GM12878 (cell line): Measurements from ENCODE around the gene GPR152. TPM values are rescaled to one million over a fixed set of nuclear protein-coding genes. Genes with fewer than 3 reads are reported as not detected.

ENCODE experiments used
- ATAC-seq: fragments of 200-7000 bp; cut with Tn5 transposase; 3 replicates; pipeline ENCODE4 v1.9.1; 2020; ENCODE audit warnings: mild to moderate bottlenecking, moderate library complexity
- BruUV-seq: library from RNA; stranded (reverse); fragments of 400-500 nt; replicated peaks from 2 replicates; lab custom pipeline; 2021; lab: Mats Ljungman, UMichigan
- CTCF ChIA-PET: fragments of 300-600 bp; sonication (Branson Sonifier 250); formaldehyde crosslinking; extraction: SDS; loops from one replicate; lab custom pipeline; 2021; ENCODE audit warnings: inconsistent platforms; lab: Yijun Ruan, JAX
- POLR2A ChIA-PET: fragments of 350-600 bp; formaldehyde crosslinking; extraction: SDS; loops from one replicate; lab custom pipeline; 2021; ENCODE audit warnings: inconsistent platforms; lab: Charles Lee
- RAD21 ChIA-PET: fragments of 300-600 bp; sonication (Branson Sonifier 250); formaldehyde crosslinking; loops from one replicate; lab custom pipeline; 2023; ENCODE audit warnings: antibody characterized with exemption; ENCODE audit not compliant: unreplicated experiment; lab: Charles Lee
- SMC1A ChIA-PET: fragments of 300-600 bp; sonication (Branson Sonifier 250); formaldehyde crosslinking; loops from one replicate; lab custom pipeline; 2023; ENCODE audit not compliant: unreplicated experiment, uncharacterized antibody; lab: Charles Lee
- DNase-seq: peaks from one replicate; pipeline ENCODE4 v3.0.0-alpha.2; 2011; ENCODE audit warnings: low read depth, low spot score
- FAIRE-seq: peaks from 3 replicates; lab custom pipeline; 2011; peaks lifted over from hg19 to GRCh38; lab: Jason Lieb, UNC
- H2AFZ ChIP-seq: 2 replicates; pipeline ENCODE4 v1.6.0; 2011; ENCODE audit warnings: low read depth, low read length, control low read depth; ENCODE audit not compliant: control insufficient read depth
- H3K27ac ChIP-seq: 2 replicates; pipeline ENCODE4 v1.5.1; 2011; ENCODE audit warnings: control low read depth; ENCODE audit not compliant: control insufficient read depth, insufficient read depth
- H3K27me3 ChIP-seq, 2 experiments: replicated peaks in 1 of 2; 2 replicates each; pipeline versions ENCODE4 v1.6.0 to v1.6.1; 2011; ENCODE audit warnings: low read length in 1 of 2; ENCODE audit not compliant: control insufficient read depth in 2 of 2, insufficient read depth in 2 of 2
- H3K36me3 ChIP-seq, 2 experiments: 2 replicates each; pipeline ENCODE4 v1.5.1; 2011; ENCODE audit warnings: low read length in 1 of 2; ENCODE audit not compliant: control insufficient read depth in 2 of 2, insufficient read depth in 2 of 2
- H3K4me1 ChIP-seq: 2 replicates; pipeline ENCODE4 v1.6.1; 2011; ENCODE audit warnings: mild to moderate bottlenecking, low read length, moderate library complexity, mixed read lengths; ENCODE audit not compliant: control insufficient read depth, insufficient read depth
- H3K4me2 ChIP-seq: 2 replicates; pipeline ENCODE4 v1.6.0; 2011; ENCODE audit warnings: control low read depth; ENCODE audit not compliant: control insufficient read depth, insufficient read depth
- H3K4me3 ChIP-seq: fragments of 200-600 bp; sonication (generic); 2 replicates; pipeline ENCODE4 v1.5.1; 2016
- H3K79me2 ChIP-seq: 2 replicates; pipeline ENCODE4 v1.6.0; 2011; ENCODE audit warnings: low read length; ENCODE audit not compliant: control insufficient read depth, insufficient read depth
- H3K9ac ChIP-seq: 2 replicates; pipeline ENCODE4 v1.8.0; 2011; ENCODE audit warnings: low read length, control low read depth, mixed read lengths; ENCODE audit not compliant: control insufficient read depth, insufficient read depth
- H3K9me3 ChIP-seq: replicated peaks from 3 replicates; pipeline ENCODE4 v1.5.1; 2011; ENCODE audit warnings: mild to moderate bottlenecking, low read length; ENCODE audit not compliant: control insufficient read depth, insufficient read depth
- H4K20me1 ChIP-seq: 2 replicates; pipeline ENCODE4 v1.6.0; 2011; ENCODE audit not compliant: control insufficient read depth, insufficient read depth
- BACH1 ChIP-seq: fragments of 450-650 bp; IDR thresholded peaks from 2 replicates; pipeline ENCODE4 v1.6.1; 2017; ENCODE audit warnings: mild to moderate bottlenecking, borderline replicate concordance
- CTCF ChIP-seq, 3 experiments: IDR thresholded peaks in 2 of 3; conservative IDR thresholded peaks in 1 of 3; 2 replicates each; pipeline ENCODE4 v1.5.1; 2011; ENCODE audit warnings: low read depth in 3 of 3, low read length in 3 of 3, mild to moderate bottlenecking in 3 of 3, control low read depth in 2 of 3, moderate library complexity in 2 of 3, inconsistent platforms in 1 of 3, mixed read lengths in 1 of 3; ENCODE audit not compliant: control insufficient read depth in 2 of 3, insufficient read depth in 1 of 3; ENCODE audit errors: extremely low read depth in 1 of 3
- EED ChIP-seq: sonication (generic); IDR thresholded peaks from 2 replicates; pipeline ENCODE4 v1.6.1; 2016; ENCODE audit warnings: antibody characterized with exemption, low read depth
- GABPA ChIP-seq: IDR thresholded peaks from 2 replicates; pipeline ENCODE4 v1.6.1; 2014; ENCODE audit warnings: antibody characterized with exemption, low read depth, mild to moderate bottlenecking, inconsistent platforms
- HDGF ChIP-seq: fragments of 450-650 bp; IDR thresholded peaks from 2 replicates; pipeline ENCODE4 v1.6.1; 2016; ENCODE audit warnings: antibody characterized with exemption
- IKZF2 ChIP-seq, 2 experiments: fragments of 450-650 bp; IDR thresholded peaks; 2 replicates each; pipeline ENCODE4 v1.6.1; 2017; ENCODE audit warnings: mild to moderate bottlenecking in 2 of 2, moderate library complexity in 2 of 2
- LARP7 ChIP-seq: fragments of 450-650 bp; IDR thresholded peaks from 2 replicates; pipeline ENCODE4 v1.6.1; 2017; ENCODE audit warnings: mild to moderate bottlenecking
- MXI1 ChIP-seq: fragments of 150-350 bp; IDR thresholded peaks from 2 replicates; pipeline ENCODE4 v1.6.1; 2011; ENCODE audit warnings: low read depth, mild to moderate bottlenecking, inconsistent platforms, low read length, improper control_type of control experiment
- NR2F1 ChIP-seq: fragments of 450-650 bp; conservative IDR thresholded peaks from 2 replicates; pipeline ENCODE4 v1.6.1; 2017; ENCODE audit warnings: mild to moderate bottlenecking
- PAX8 ChIP-seq: fragments of 450-650 bp; IDR thresholded peaks from 2 replicates; pipeline ENCODE4 v1.6.1; 2017; ENCODE audit warnings: mild to moderate bottlenecking, moderate library complexity
- PBX3 ChIP-seq: IDR thresholded peaks from 2 replicates; pipeline ENCODE4 v1.6.1; 2011; ENCODE audit warnings: mild to moderate bottlenecking, low read depth, low read length, moderate library complexity; ENCODE audit not compliant: insufficient replicate concordance
- SMC3 ChIP-seq: IDR thresholded peaks from 2 replicates; pipeline ENCODE4 v1.6.1; 2011; ENCODE audit warnings: low read length, improper control_type of control experiment, borderline replicate concordance
- SP1 ChIP-seq: IDR thresholded peaks from one replicate; pipeline ENCODE4 v1.6.1; 2011; ENCODE audit warnings: low read depth, low read length
- SREBF1 ChIP-seq: IDR thresholded peaks from 2 replicates; pipeline ENCODE4 v1.6.1; 2012; ENCODE audit warnings: mild to moderate bottlenecking, low read length
- STAT3 ChIP-seq: IDR thresholded peaks from 2 replicates; pipeline ENCODE4 v1.6.1; 2011; ENCODE audit warnings: low read depth, low read length, improper control_type of control experiment
- SUPT20H ChIP-seq: IDR thresholded peaks from 2 replicates; pipeline ENCODE4 v1.6.1; 2011; ENCODE audit warnings: low read depth, mild to moderate bottlenecking, low read length, moderate library complexity, borderline replicate concordance; ENCODE audit not compliant: control insufficient read depth
- TARDBP ChIP-seq: IDR thresholded peaks from 2 replicates; pipeline ENCODE4 v1.6.1; 2016; ENCODE audit warnings: borderline replicate concordance
- TCF7 ChIP-seq: IDR thresholded peaks from 2 replicates; pipeline ENCODE4 v1.6.1; 2014; ENCODE audit warnings: antibody characterized with exemption, borderline replicate concordance
- USF2 ChIP-seq: IDR thresholded peaks from 2 replicates; pipeline ENCODE4 v1.6.1; 2011; ENCODE audit warnings: low read depth, low read length, improper control_type of control experiment, borderline replicate concordance
- ZSCAN29 ChIP-seq: fragments of 450-650 bp; IDR thresholded peaks from 2 replicates; pipeline ENCODE4 v1.6.1; 2017; ENCODE audit warnings: mild to moderate bottlenecking, moderate library complexity
- WGBS: methylation state at CpG from one replicate; pipeline ENCODE4 v1.1.6; 2016; ENCODE audit warnings: low lambda C conversion rate; ENCODE audit not compliant: insufficient replicate concordance, insufficient coverage; ENCODE audit errors: missing lambda C conversion rate; 5-methylcytosine and 5-hydroxymethylcytosine counted together
- in situ Hi-C: fragments of 300-500 bp; cut with MboI; formaldehyde crosslinking; loops from 9 replicates; pipeline ENCODE4 v1.14.3; 2018; ENCODE audit warnings: mixed read lengths
- intact Hi-C: fragments of 100-400 bp; cut with micrococcal nuclease; formaldehyde crosslinking; loops from one replicate; pipeline ENCODE4 v1.14.2; 2022; ENCODE audit not compliant: unreplicated experiment
- polyA plus RNA-seq, 11 experiments: library from polyadenylated mRNA; depleted of rRNA in 4 of 11; unstranded in 6 of 11; stranded (reverse) in 5 of 11; fragments of >200 nt; fragmentation: Nextera tagmentation in 4 of 11; fragmentation: Illumina TruSeq in 1 of 11; extraction: Ambion mirVana in 4 of 11; extraction: Trizol in 1 of 11; gene quantifications; 1 replicate in 1 of 11; 2 replicates in 10 of 11; pipeline versions ENCODE4 v1.2.1 to v1.2.3, GENCODE V29; 2011 to 2016; ENCODE audit warnings: inconsistent platforms in 2 of 11, missing spikeins in 2 of 11, low read depth in 1 of 11
- total RNA-seq, 4 experiments: library from RNA; depleted of rRNA in 3 of 4; stranded (reverse); fragments of >200 nt in 3 of 4; fragmentation: Illumina TruSeq in 1 of 4; extraction: Trizol in 1 of 4; gene quantifications; 2 replicates each; pipeline versions ENCODE4 v1.2.1 to v1.2.3, GENCODE V29; 2013 to 2021

The GPR152 gene
- total and polyA plus RNA-seq, 10 of the 15 experiments (the other 5 are each of a cell fraction or from before 2014, with no cell fraction given): not detected

- no peak for ATAC-seq
- DNase-seq: no peak
- FAIRE-seq: peak; percentile 71
- TF ChIP-seq TARDBP (no peak), SMC3 (0 out of 2 replicates have a peak, but pooled peaks have one; percentile 3), PAX8 (no peak), PBX3 (no peak), NR2F1 (0 out of 2 replicates have a peak, but pooled peaks have one; percentile 24), EED (peak; percentile 42), MXI1 (no peak), SREBF1 (no peak), BACH1 (no peak), CTCF (IDR thresholded peaks at IDR 0.05 in 2 of 3, conservative IDR thresholded peaks at IDR 0.05 in 1 of 3; ENCODE audit: control insufficient read depth in 2 of 3, extremely low read depth in 1 of 3, insufficient read depth in 1 of 3, low read depth in 3 of 3, low read length in 3 of 3) (peak; percentile 23 to 49 (median 24); a peak in 4 of 6 replicates), IKZF2 (IDR thresholded peaks at IDR 0.05) (peak in 1 of 2 experiments; percentile 45; a peak in 3 of 4 replicates), SUPT20H (no peak), GABPA (no peak), LARP7 (no peak), ZSCAN29 (no peak), SP1 (no peak), HDGF (0 out of 2 replicates have a peak, but pooled peaks have one; percentile 65), USF2 (no peak), TCF7 (no peak), STAT3 (no peak)
Measured at GRCh38 chr11:67439321-67440228, 13.0 kb downstream of the GPR152 start.

More at GRCh38 chr11:67439321-67440228, 13.0 kb downstream of the GPR152 start:
- in situ Hi-C loops (no loop called here), intact Hi-C loops (loop anchor here (5.0 kb wide), 1 partner anchor 37 kb away; the partner anchor contains the start of genes PPP1CA and TBC1D10C)
- H3K79me2 ChIP-seq: peaks cover 47% of the 10 kb centered on the region
- peak overlapping the region; percentile 99 for H3K9ac ChIP-seq
- ChIA-PET POLR2A (interaction anchor here (0.7 to 4.7 kb wide), 10 partner anchors 11 to 59 kb away, joined by 3 to 95 read pairs (median 15); partner anchors contain the start of genes PPP1CA, RPS6KB2, TBC1D10C and TMEM134), CTCF (interaction anchor here (0.7 to 4.3 kb wide), 9 partner anchors 12 to 135 kb away, joined by 3 to 53 read pairs (median 3); partner anchors contain the start of genes PPP1CA, TBC1D10C and TMEM134), RAD21 (interaction anchor here (0.9 to 7.2 kb wide), 7 partner anchors 20 to 86 kb away, joined by 3 to 112 read pairs (median 6); partner anchors contain the start of genes AIP, CLCF1, POLD4 and PPP1CA), SMC1A (interaction anchor here (1.8 to 4.2 kb wide), 6 partner anchors 12 to 46 kb away, joined by 10 to 46 read pairs (median 26); partner anchors contain the start of genes AIP, PPP1CA, RPS6KB2 and TBC1D10C)
- H3K9me3 ChIP-seq: no peaks in the 10 kb centered on the region
- 61% methylated on average over 31 of the region's 31 CpGs for WGBS
- H3K27ac ChIP-seq: peak overlapping the region; percentile 99
- H3K36me3 ChIP-seq: peaks cover 0 to 14% of the 10 kb centered on the region in 2 experiments; a peak in 3 of 4 replicates
- H3K27me3 ChIP-seq: no peaks in the 10 kb centered on the region
- H3K4me2 ChIP-seq: peak overlapping the region; percentile 86
- no peaks in the 10 kb centered on the region for H4K20me1 ChIP-seq
- peak overlapping the region; percentile 90 for H3K4me3 ChIP-seq
- H3K4me1 ChIP-seq: peaks cover 29% of the 10 kb centered on the region
- no peak overlapping the region for H2AFZ ChIP-seq
- no TSS peak for BruUV-seq
